SU-DHL-6 (cell line): ENCODE measurements around the gene ZDHHC11B.

ENCODE experiments used
- H2AFZ ChIP-seq: fragments of 200-600 bp; sonication (generic); 2 replicates; pipeline ENCODE4 v1.6.1; 2014; ENCODE audit warnings: low read depth, mild to moderate bottlenecking, moderate library complexity, mixed read lengths, antibody characterized with exemption, low read length; ENCODE audit not compliant: severe bottlenecking
- H3F3A ChIP-seq: fragments of 200-600 bp; shearing (Covaris generic); 2 replicates; pipeline ENCODE4 v1.6.0; 2016; ENCODE audit warnings: antibody characterized with exemption, mild to moderate bottlenecking; ENCODE audit not compliant: insufficient read depth
- H3K27ac ChIP-seq: fragments of 200-600 bp; sonication (generic); 2 replicates; pipeline ENCODE4 v1.5.1; 2016; ENCODE audit warnings: low read depth, mild to moderate bottlenecking, low read length, moderate library complexity, mixed read lengths
- H3K27me3 ChIP-seq: fragments of 200-600 bp; sonication (generic), shearing (Covaris generic); 2 replicates; pipeline ENCODE4 v1.6.0; 2014; ENCODE audit warnings: mild to moderate bottlenecking, low read length
- H3K36me3 ChIP-seq: fragments of 200-600 bp; sonication (generic); 2 replicates; pipeline ENCODE4 v1.6.1; 2014; ENCODE audit warnings: mild to moderate bottlenecking, low read length, mixed read lengths
- H3K4me2 ChIP-seq: fragments of 300-600, 200-600 bp; shearing (Covaris generic), sonication (generic); 2 replicates; pipeline ENCODE4 v1.6.0; 2014; ENCODE audit warnings: low read length, low read depth, mild to moderate bottlenecking; ENCODE audit not compliant: poor library complexity, severe bottlenecking
- H3K4me3 ChIP-seq: fragments of 200-600 bp; sonication (generic); 2 replicates; pipeline ENCODE4 v1.5.1; 2014; ENCODE audit warnings: antibody characterized with exemption, low read length, mild to moderate bottlenecking, mixed read lengths; ENCODE audit not compliant: insufficient read depth, poor library complexity, severe bottlenecking
- H3K79me2 ChIP-seq: fragments of 200-600 bp; sonication (generic); 2 replicates; pipeline ENCODE4 v1.6.1; 2014; ENCODE audit warnings: mild to moderate bottlenecking, low read length, moderate library complexity; ENCODE audit not compliant: insufficient read depth
- H3K9ac ChIP-seq: fragments of 200-600 bp; sonication (generic); 2 replicates; pipeline ENCODE4 v1.7.0; 2014; ENCODE audit warnings: mild to moderate bottlenecking, low read length
- H3K9me2 ChIP-seq: fragments of 200-600 bp; sonication (generic); replicated peaks from 2 replicates; pipeline ENCODE4 v1.6.1; 2014; ENCODE audit warnings: low read length; ENCODE audit not compliant: insufficient read depth
- H3K9me3 ChIP-seq: fragments of 200-600 bp; sonication (generic); 2 replicates; pipeline ENCODE4 v1.6.1; 2014; ENCODE audit warnings: low read length, mixed read lengths; ENCODE audit not compliant: insufficient read depth
- H4K20me1 ChIP-seq: fragments of 200-600 bp; sonication (generic); 2 replicates; pipeline ENCODE4 v1.6.1; 2014; ENCODE audit warnings: low read depth, mild to moderate bottlenecking, antibody characterized with exemption, low read length, moderate library complexity, mixed read lengths
- EZH2phosphoT487 ChIP-seq: fragments of 200-600 bp; sonication (generic), shearing (Covaris generic); conservative IDR thresholded peaks from 2 replicates; pipeline ENCODE4 v1.6.1; 2018; ENCODE audit warnings: mild to moderate bottlenecking, antibody characterized with exemption, low read length, moderate library complexity, mixed read lengths
- TF ChIP-seq, protein P1 (sequence below): fragments of 200-600 bp; sonication (generic); IDR thresholded peaks from one replicate; pipeline ENCODE4 v1.5.1; 2017; ENCODE audit warnings: antibody characterized with exemption, mild to moderate bottlenecking, low read length, moderate library complexity; ENCODE audit not compliant: insufficient read depth, poor library complexity, severe bottlenecking

The ZDHHC11B gene

DNA sequence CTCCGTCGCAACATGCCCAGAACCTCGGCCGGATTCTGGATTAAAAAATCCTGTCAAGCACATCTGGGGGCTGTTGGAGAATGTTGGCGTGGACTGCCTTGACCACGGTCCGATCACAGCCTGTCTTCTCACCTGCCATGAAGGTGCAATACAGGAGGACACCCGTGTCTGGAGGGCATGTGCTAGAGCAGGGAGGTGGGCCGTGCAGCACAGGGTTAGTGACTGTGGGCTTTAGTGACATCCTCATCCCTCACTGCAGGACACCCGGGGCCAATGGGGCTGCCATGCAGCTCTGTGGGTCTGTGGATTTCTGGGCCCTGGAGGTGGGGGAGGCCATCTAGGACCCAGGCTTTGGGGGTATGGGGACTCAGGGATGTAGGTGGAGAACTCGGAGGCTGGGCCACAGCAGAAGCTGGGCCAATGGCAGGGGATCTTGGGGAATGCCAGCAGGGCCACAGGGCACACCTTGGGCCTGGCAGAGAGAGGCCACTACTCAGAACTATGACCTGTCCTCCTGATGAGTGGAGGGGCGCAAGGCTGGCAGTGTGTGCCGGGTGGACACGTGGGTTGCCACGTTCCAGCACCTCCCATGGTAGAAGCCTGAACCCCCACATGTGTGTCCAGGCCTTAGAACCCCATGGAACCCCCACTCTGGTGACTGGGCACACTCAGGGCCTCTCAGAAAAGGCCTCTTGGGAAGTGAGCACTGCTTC lies 23.3 kb downstream of the ZDHHC11B start:
- Histone ChIP-seq H3K36me3 (no peaks in the 10 kb centered on the region), H3K9ac (no peak overlapping the region), H4K20me1 (no peaks in the 10 kb centered on the region), H3F3A (no peaks in the 10 kb centered on the region), H3K27ac (no peak overlapping the region), H3K27me3 (no peaks in the 10 kb centered on the region), H3K4me3 (no peak overlapping the region), H3K9me2 (no peaks in the 10 kb centered on the region), H2AFZ (no peak overlapping the region), H3K9me3 (no peaks in the 10 kb centered on the region), H3K4me2 (no peak overlapping the region), H3K79me2 (no peaks in the 10 kb centered on the region)
- TF ChIP-seq, protein P1, sequence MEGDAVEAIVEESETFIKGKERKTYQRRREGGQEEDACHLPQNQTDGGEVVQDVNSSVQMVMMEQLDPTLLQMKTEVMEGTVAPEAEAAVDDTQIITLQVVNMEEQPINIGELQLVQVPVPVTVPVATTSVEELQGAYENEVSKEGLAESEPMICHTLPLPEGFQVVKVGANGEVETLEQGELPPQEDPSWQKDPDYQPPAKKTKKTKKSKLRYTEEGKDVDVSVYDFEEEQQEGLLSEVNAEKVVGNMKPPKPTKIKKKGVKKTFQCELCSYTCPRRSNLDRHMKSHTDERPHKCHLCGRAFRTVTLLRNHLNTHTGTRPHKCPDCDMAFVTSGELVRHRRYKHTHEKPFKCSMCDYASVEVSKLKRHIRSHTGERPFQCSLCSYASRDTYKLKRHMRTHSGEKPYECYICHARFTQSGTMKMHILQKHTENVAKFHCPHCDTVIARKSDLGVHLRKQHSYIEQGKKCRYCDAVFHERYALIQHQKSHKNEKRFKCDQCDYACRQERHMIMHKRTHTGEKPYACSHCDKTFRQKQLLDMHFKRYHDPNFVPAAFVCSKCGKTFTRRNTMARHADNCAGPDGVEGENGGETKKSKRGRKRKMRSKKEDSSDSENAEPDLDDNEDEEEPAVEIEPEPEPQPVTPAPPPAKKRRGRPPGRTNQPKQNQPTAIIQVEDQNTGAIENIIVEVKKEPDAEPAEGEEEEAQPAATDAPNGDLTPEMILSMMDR: no peak
- TF ChIP-seq EZH2phosphoT487: no peak

DNA sequence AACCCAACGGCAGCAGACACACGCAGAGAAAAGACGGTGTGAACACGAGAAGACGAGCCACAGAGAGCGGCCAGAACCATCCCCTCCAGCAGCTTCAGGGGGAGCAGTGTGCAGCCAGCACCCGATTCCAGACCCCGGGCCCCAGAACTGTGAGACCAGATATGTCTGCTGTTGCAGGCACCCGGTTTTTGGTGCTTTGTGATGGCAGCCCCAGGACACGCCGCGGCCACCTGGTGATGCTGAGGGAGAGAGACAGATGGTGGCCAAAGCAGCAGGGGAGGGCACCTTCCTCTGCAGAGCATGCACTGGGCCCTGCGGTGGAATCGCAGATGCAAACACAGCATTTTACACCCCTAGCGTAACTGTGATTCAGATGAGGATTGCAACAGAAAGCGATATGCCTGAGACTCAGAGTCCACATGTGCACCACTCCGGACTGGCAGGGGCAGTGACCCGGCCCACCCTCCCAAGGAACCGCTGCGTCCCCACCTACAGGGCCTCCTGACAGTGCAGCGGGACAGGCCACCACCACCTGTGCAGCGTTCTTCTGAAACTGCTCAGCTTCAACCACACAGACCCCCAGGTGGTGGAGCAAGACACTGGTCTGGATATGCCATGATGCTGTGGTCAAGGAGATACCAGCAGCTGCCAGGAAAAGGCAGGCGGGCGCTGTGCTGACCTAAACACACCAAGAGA lies 24.0 kb downstream of the ZDHHC11B start:
- no peaks in the 10 kb centered on the region for H3F3A ChIP-seq
- H3K4me3 ChIP-seq: no peak overlapping the region
- TF ChIP-seq, protein P1: no peak
- TF ChIP-seq EZH2phosphoT487: no peak
- H4K20me1 ChIP-seq: no peaks in the 10 kb centered on the region
- no peaks in the 10 kb centered on the region for H3K9me2 ChIP-seq
- H3K79me2 ChIP-seq: no peaks in the 10 kb centered on the region
- H3K27ac ChIP-seq: no peak overlapping the region
- H3K9ac ChIP-seq: no peak overlapping the region
- H3K4me2 ChIP-seq: no peak overlapping the region
- no peak overlapping the region for H2AFZ ChIP-seq
- no peaks in the 10 kb centered on the region for H3K9me3 ChIP-seq
- H3K36me3 ChIP-seq: no peaks in the 10 kb centered on the region
- no peaks in the 10 kb centered on the region for H3K27me3 ChIP-seq

DNA sequence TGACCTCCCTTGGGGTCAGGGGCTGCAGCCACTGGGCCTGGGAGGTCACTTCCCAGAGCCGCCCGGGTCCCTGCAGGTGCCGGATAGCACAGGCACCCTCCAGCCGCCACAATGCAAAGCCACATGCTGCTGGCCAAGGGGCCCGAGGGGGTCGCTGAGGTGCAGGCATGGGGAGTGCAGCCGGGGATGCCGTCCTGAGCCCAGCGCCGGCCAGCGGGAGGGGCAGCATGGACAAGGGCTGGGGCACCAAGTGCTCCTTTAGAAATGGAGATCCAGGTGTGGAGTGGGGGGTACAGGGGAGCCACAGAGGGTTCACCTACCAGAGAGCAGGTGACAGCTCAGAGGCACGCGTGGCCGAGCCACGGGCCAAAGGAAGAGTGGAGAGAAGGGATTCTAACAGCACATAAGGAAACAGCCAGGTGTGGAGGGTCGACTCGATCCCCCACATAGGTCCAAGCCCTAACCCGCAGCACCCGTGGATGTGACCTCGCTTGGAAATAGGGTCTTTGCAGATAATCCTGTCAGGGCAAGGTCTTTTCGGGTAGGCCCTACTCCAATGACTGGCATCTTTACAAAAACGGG lies 24.7 kb downstream of the ZDHHC11B start:
- no peak overlapping the region for H3K4me2 ChIP-seq
- H4K20me1 ChIP-seq: no peaks in the 10 kb centered on the region
- no peaks in the 10 kb centered on the region for H3F3A ChIP-seq
- no peak overlapping the region for H3K27ac ChIP-seq
- no peaks in the 10 kb centered on the region for H3K27me3 ChIP-seq
- no peak overlapping the region for H2AFZ ChIP-seq
- no peaks in the 10 kb centered on the region for H3K36me3 ChIP-seq
- H3K79me2 ChIP-seq: no peaks in the 10 kb centered on the region
- no peak overlapping the region for H3K9ac ChIP-seq
- no peak overlapping the region for H3K4me3 ChIP-seq
- TF ChIP-seq, protein P1: no peak
- no peak for TF ChIP-seq EZH2phosphoT487
- H3K9me3 ChIP-seq: no peaks in the 10 kb centered on the region
- H3K9me2 ChIP-seq: no peaks in the 10 kb centered on the region
